SK-N-SH (cell line): ENCODE results near the gene ACACB.

Experiments used
- CHD2 ChIP-seq: fragments of 150-350 bp; IDR thresholded peaks from 2 replicates; pipeline ENCODE4 v1.6.1; 2018; ENCODE audit warnings: low read length; ENCODE audit not compliant: partially characterized antibody
- RCOR1 ChIP-seq: fragments of 150-350 bp; IDR thresholded peaks from 2 replicates; pipeline ENCODE4 v1.6.1; 2017; ENCODE audit warnings: antibody characterized with exemption, low read length
- TAF1 ChIP-seq: IDR thresholded peaks from 2 replicates; pipeline ENCODE4 v1.6.1; 2012; ENCODE audit warnings: low read depth, mild to moderate bottlenecking, low read length, moderate library complexity, borderline replicate concordance
- TF ChIP-seq, protein P1 (sequence below): fragments of 200-600 bp; sonication (generic); IDR thresholded peaks from 2 replicates; pipeline ENCODE4 v1.6.1; 2017; ENCODE audit warnings: antibody characterized with exemption, mild to moderate bottlenecking, moderate library complexity
- TF ChIP-seq, protein P2 (sequence below): IDR thresholded peaks from 2 replicates; pipeline ENCODE4 v1.6.1; 2012; ENCODE audit warnings: mild to moderate bottlenecking, low read depth, low read length, moderate library complexity

DNA sequence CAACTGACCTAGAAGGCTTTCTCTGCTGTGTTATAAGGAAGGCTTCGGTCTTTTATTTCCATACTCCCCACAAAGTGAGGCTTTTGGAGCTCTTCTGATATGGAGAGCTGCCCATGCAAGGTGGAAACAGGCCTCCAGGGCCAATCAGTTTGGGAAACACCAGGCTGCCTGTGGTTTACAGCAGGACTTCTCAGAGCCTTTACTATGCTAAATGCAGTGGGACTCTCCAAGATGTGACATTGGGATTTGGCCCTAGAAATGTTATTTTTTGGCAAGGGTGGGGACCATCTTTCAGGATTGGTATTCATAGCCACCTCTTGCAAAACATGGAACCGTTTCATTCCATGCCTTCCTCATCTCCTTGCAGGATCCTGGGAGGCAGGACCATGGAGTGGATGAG lies 3.7 kb downstream of the ACACB start:
- TF ChIP-seq RCOR1 (no peak), CHD2 (no peak), TAF1 (no peak)
- TF ChIP-seq, protein P1, sequence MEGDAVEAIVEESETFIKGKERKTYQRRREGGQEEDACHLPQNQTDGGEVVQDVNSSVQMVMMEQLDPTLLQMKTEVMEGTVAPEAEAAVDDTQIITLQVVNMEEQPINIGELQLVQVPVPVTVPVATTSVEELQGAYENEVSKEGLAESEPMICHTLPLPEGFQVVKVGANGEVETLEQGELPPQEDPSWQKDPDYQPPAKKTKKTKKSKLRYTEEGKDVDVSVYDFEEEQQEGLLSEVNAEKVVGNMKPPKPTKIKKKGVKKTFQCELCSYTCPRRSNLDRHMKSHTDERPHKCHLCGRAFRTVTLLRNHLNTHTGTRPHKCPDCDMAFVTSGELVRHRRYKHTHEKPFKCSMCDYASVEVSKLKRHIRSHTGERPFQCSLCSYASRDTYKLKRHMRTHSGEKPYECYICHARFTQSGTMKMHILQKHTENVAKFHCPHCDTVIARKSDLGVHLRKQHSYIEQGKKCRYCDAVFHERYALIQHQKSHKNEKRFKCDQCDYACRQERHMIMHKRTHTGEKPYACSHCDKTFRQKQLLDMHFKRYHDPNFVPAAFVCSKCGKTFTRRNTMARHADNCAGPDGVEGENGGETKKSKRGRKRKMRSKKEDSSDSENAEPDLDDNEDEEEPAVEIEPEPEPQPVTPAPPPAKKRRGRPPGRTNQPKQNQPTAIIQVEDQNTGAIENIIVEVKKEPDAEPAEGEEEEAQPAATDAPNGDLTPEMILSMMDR: no peak
- TF ChIP-seq, protein P2, sequence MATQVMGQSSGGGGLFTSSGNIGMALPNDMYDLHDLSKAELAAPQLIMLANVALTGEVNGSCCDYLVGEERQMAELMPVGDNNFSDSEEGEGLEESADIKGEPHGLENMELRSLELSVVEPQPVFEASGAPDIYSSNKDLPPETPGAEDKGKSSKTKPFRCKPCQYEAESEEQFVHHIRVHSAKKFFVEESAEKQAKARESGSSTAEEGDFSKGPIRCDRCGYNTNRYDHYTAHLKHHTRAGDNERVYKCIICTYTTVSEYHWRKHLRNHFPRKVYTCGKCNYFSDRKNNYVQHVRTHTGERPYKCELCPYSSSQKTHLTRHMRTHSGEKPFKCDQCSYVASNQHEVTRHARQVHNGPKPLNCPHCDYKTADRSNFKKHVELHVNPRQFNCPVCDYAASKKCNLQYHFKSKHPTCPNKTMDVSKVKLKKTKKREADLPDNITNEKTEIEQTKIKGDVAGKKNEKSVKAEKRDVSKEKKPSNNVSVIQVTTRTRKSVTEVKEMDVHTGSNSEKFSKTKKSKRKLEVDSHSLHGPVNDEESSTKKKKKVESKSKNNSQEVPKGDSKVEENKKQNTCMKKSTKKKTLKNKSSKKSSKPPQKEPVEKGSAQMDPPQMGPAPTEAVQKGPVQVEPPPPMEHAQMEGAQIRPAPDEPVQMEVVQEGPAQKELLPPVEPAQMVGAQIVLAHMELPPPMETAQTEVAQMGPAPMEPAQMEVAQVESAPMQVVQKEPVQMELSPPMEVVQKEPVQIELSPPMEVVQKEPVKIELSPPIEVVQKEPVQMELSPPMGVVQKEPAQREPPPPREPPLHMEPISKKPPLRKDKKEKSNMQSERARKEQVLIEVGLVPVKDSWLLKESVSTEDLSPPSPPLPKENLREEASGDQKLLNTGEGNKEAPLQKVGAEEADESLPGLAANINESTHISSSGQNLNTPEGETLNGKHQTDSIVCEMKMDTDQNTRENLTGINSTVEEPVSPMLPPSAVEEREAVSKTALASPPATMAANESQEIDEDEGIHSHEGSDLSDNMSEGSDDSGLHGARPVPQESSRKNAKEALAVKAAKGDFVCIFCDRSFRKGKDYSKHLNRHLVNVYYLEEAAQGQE: no peak
